MM.1S (cell line): ENCODE results near the gene FAM50B.

ENCODE experiments used
- EZH2 ChIP-seq: fragments of 300-600 bp; sonication (generic); optimal IDR thresholded peaks from 2 replicates; pipeline ENCODE3; 2017; ENCODE audit warnings: low read depth, mild to moderate bottlenecking, antibody characterized with exemption, low read length, mixed read lengths
- TF ChIP-seq, protein P1 (sequence below): fragments of 300-600 bp; sonication (generic); IDR thresholded peaks from 2 replicates; pipeline ENCODE4 v1.5.1; 2016; ENCODE audit warnings: antibody characterized with exemption, low read length, mixed read lengths

DNA sequence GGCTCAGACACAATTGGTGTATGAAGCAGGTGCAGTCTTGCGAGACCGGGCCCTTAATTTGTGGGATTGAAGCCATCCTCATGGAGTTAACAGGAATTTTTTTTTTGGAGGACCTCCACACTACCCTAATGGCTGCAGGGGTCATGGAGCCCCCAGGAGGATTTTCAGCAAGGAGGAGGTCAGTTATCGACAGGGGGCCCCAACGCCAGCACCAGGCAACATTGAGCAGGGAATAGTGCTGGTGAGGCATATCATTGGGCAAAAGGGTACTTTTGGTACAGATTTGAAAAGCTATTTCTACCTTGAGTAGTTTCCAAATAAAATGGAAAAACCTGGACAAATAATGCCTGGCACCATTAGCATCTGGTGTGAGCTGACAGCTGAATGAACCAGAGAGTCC is 6.7 kb downstream of the FAM50B start:
- TF ChIP-seq, protein P1, sequence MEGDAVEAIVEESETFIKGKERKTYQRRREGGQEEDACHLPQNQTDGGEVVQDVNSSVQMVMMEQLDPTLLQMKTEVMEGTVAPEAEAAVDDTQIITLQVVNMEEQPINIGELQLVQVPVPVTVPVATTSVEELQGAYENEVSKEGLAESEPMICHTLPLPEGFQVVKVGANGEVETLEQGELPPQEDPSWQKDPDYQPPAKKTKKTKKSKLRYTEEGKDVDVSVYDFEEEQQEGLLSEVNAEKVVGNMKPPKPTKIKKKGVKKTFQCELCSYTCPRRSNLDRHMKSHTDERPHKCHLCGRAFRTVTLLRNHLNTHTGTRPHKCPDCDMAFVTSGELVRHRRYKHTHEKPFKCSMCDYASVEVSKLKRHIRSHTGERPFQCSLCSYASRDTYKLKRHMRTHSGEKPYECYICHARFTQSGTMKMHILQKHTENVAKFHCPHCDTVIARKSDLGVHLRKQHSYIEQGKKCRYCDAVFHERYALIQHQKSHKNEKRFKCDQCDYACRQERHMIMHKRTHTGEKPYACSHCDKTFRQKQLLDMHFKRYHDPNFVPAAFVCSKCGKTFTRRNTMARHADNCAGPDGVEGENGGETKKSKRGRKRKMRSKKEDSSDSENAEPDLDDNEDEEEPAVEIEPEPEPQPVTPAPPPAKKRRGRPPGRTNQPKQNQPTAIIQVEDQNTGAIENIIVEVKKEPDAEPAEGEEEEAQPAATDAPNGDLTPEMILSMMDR = no peak
- TF ChIP-seq EZH2 = no peak
